Stimulated activated CD4-positive, alpha-beta T cell treated with anti-CD3 and anti-CD28 coated beads, Interleukin-1b, Interleukin-23, amount 100 ng/mL, for 48 hours (primary cell): ENCODE results near the gene SMIM12.

ENCODE experiments used
- DNase-seq: peaks from one replicate; pipeline ENCODE4 v3.0.0-alpha.2; 2020

SMIM12 gene

GRCh38 chr1:34871443-34872132 lies 12.0 kb upstream of the SMIM12 start:
- no peak for DNase-seq

- no peak for DNase-seq
Measured at GRCh38 chr1:34870395-34870794, 10.8 kb upstream of the SMIM12 start.

- DNase-seq, result no peak
Measured at GRCh38 chr1:34869760-34870159, 10.2 kb upstream of the SMIM12 start.

GRCh38 chr1:34868230-34869049 lies 8.9 kb upstream of the SMIM12 start:
- DNase-seq, result no peak

GRCh38 chr1:34867415-34867814 lies 7.9 kb upstream of the SMIM12 start:
- no peak for DNase-seq

- no peak for DNase-seq
Measured at GRCh38 chr1:34866762-34867109, 7.2 kb upstream of the SMIM12 start.

- peak; percentile 92 for DNase-seq
Measured at GRCh38 chr1:34865981-34866761, 6.6 kb upstream of the SMIM12 start.

GRCh38 chr1:34865573-34865972 lies 6.0 kb upstream of the SMIM12 start:
- DNase-seq, result no peak

GRCh38 chr1:34864759-34865158 lies 5.2 kb upstream of the SMIM12 start:
- no peak for DNase-seq

GRCh38 chr1:34863501-34863900 lies 4.0 kb upstream of the SMIM12 start:
- no peak for DNase-seq

- peak; percentile 51 for DNase-seq
Measured at GRCh38 chr1:34858901-34859445, 576 bp downstream of the SMIM12 start.

- no peak for DNase-seq
Measured at GRCh38 chr1:34856697-34857096, 2.9 kb downstream of the SMIM12 start.

- DNase-seq, result peak; percentile 92
Measured at GRCh38 chr1:34852677-34853217, 6.8 kb downstream of the SMIM12 start.

- DNase-seq, result no peak
Measured at GRCh38 chr1:34851431-34852105, 8.0 kb downstream of the SMIM12 start.

GRCh38 chr1:34850382-34850781 lies 9.2 kb downstream of the SMIM12 start:
- no peak for DNase-seq

GRCh38 chr1:34847094-34847493 lies 12.5 kb downstream of the SMIM12 start:
- no peak for DNase-seq

GRCh38 chr1:34846265-34846664 lies 13.3 kb downstream of the SMIM12 start:
- no peak for DNase-seq

GRCh38 chr1:34845131-34845901 lies 14.2 kb downstream of the SMIM12 start:
- no peak for DNase-seq

- no peak for DNase-seq
Measured at GRCh38 chr1:34844252-34844634, 15.3 kb downstream of the SMIM12 start.

- no peak for DNase-seq
Measured at GRCh38 chr1:34843392-34844251, 15.9 kb downstream of the SMIM12 start.

GRCh38 chr1:34842952-34843371 lies 16.6 kb downstream of the SMIM12 start:
- DNase-seq, result no peak
